ENCODE results near the gene SP5.
A peak's percentile ranks its signal among the peaks of the same experiment; 100 is the strongest.
"Not testable (repeated sequence)": the region's sequence is repeated elsewhere in the genome, so short reads cannot be mapped to it uniquely, and the experiment has no call there.

SP5 gene

DNA sequence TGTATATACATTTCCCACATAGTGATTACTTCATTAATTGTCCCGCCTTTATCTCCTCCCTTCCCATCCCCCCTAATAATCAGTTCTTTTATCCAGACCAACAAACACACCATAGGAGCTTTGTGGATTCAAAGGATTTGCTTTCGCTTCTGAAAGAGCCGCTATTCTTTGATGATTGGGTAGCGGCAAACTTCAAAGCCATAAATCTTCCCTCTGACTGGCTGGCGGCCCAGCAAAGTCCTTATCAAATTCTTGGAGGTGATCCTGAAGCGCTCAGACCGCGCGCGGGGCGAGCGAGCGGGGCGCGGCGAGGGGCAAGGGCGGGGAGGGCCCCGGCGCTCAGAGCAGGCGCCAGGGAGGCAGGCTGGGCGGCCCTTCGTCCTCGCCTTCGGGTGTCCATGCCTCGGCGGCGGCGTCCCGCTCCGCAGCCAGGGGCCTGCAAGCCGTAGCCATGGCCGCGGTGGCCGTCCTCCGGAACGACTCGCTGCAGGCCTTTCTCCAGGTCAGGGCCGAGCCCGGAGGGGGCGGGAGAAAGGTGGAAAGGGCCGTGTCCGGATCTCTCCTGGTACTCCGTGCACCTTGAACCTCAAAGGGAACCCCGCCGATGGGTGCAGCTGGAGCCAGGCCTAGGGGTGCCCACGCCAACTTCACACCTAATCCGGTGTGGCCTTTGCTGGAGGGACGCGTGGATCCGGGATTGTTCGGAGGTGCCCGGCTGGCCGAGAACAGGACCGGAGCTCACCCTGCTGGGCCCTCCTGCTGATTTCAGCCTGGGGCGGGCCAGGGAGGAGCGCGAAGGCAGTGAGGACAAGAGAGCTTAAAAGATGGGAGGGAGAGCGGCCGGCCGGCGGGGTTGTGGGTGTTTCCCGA lies at the start of gene SP5:
Gene SP5, plus strand, starts transcription at position 276 of the 870 bp plus-strand sequence. Its CDS starts 176 bp downstream, at position 452.
- DNase-seq (ENCODE audit: extremely low spot score) = peak; percentile 44
- ChIA-PET CTCF (no interaction called here), POLR2A (no interaction called here)
- TF ChIP-seq, protein P1, sequence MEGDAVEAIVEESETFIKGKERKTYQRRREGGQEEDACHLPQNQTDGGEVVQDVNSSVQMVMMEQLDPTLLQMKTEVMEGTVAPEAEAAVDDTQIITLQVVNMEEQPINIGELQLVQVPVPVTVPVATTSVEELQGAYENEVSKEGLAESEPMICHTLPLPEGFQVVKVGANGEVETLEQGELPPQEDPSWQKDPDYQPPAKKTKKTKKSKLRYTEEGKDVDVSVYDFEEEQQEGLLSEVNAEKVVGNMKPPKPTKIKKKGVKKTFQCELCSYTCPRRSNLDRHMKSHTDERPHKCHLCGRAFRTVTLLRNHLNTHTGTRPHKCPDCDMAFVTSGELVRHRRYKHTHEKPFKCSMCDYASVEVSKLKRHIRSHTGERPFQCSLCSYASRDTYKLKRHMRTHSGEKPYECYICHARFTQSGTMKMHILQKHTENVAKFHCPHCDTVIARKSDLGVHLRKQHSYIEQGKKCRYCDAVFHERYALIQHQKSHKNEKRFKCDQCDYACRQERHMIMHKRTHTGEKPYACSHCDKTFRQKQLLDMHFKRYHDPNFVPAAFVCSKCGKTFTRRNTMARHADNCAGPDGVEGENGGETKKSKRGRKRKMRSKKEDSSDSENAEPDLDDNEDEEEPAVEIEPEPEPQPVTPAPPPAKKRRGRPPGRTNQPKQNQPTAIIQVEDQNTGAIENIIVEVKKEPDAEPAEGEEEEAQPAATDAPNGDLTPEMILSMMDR (IDR thresholded peaks at IDR 0.05; ENCODE audit: control extremely low read depth, extremely low read depth, low read depth, missing control alignments) = no peak

DNA sequence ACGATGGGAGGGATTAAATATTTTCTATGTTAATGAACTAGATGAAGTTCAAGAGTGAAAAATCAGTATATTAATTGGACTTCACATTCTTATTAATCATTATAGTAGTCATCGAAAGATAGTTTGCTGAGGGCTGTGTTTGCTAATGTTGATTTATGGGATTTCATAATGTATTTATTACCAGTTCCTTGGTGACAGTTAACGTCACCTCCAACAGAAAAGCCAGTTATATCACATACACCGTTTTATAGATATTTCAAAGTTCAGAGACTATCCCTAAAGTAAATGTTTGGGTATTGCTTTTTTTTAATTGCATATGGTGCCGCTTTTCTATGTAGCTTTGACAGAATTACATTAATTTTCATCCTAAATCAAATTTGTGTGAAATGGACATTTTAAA lies 49.4 kb upstream of the SP5 start:
- DNase-seq (ENCODE audit: extremely low spot score) = no peak
- ChIA-PET POLR2A (no interaction called here), CTCF (no interaction called here)
- TF ChIP-seq, protein P1 (IDR thresholded peaks at IDR 0.05; ENCODE audit: control extremely low read depth, extremely low read depth, low read depth, missing control alignments) = no peak

DNA sequence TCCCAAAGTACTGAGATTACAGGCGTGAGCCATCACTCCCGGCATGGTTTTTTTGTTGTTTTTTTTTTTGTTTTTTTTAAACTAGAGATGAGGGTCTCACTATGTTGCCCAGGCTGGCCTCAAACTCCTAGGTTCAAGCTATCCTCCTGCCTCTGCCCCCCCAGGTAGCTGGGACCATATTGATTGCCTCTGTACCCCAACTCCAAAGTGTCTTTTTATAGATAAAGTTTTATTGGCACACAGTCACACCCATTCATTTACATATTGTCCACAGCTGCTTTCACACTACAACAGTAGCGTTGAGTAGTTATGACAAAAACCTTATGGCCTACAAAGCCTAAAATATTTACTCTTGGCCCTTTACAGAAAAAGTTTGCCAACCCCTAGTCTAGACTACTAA lies 45.2 kb upstream of the SP5 start:
- ChIA-PET POLR2A (no interaction called here), CTCF (no interaction called here)
- TF ChIP-seq, protein P1 (IDR thresholded peaks at IDR 0.05; ENCODE audit: control extremely low read depth, extremely low read depth, low read depth, missing control alignments) = no peak
- no peak for DNase-seq (ENCODE audit: extremely low spot score)

DNA sequence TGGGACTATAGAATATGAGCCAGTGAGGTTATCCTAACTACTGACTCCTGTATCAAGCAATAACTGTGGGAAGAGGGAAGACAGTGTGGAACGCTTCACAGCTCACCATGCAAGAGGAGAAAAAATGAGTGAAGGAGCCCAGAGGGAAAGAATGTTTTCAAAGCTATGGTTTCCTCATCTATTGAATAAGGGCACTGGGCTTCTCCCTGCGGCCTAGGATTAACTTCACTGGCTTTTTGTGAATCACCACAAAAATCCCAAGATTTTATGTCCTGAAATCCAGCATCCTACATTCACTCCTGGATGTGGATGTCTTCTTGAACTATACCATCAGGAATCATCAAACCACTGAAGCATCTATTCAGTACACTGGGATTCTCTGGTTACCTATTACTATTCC lies 44.5 kb upstream of the SP5 start:
- ChIA-PET POLR2A (no interaction called here), CTCF (interaction anchor here (1.0 kb wide), 1 partner anchor 13 kb away, joined by 3 read pairs; no protein-coding TSS in a partner anchor)
- no peak for DNase-seq (ENCODE audit: extremely low spot score)
- TF ChIP-seq, protein P1 (IDR thresholded peaks at IDR 0.05; ENCODE audit: control extremely low read depth, extremely low read depth, low read depth, missing control alignments) = no peak

DNA sequence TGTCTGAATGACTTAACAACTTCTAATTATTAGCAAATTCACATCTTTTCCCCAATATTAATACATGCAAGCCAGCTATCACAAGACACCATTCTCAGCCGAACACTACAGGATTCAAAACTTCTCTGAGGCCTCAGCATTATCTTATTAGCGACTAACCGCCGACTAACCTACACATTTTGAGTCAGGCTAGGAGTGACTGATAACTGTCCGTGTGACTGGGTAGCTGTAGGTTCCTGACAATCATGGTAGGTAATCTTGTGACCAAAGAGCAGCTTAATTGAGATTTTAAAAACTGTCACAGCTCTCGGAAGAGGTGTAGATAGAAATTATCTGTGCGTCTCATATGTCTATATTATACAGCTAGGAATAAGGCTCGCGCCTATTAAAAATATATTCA lies 44.1 kb upstream of the SP5 start:
- TF ChIP-seq, protein P1 (IDR thresholded peaks at IDR 0.05; ENCODE audit: control extremely low read depth, extremely low read depth, low read depth, missing control alignments) = no peak
- no peak for DNase-seq (ENCODE audit: extremely low spot score)
- ChIA-PET POLR2A (no interaction called here), CTCF (interaction anchor here (1.0 kb wide), 1 partner anchor 13 kb away, joined by 3 read pairs; no protein-coding TSS in a partner anchor)

DNA sequence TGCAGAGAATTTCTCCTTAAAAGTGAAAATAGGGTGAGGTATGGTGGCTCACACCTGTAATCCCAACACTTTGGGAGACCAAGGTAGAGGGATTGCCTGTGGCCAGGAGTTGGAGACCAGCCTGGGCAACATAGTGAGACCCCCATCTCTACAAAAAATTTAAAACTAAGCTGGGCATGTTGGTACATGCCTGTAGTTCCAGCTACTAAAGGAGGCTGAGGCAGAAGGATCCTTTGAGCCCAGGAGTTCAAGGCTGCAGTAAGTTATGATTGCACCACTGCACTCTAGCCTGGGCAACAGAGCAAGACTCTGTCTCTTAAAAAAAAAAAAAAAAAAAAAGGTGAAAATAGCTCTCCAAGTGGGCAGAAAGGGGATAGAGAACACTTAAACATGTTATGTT lies 40.9 kb upstream of the SP5 start:
- POLR2A ChIA-PET = not testable (repeated sequence)

DNA sequence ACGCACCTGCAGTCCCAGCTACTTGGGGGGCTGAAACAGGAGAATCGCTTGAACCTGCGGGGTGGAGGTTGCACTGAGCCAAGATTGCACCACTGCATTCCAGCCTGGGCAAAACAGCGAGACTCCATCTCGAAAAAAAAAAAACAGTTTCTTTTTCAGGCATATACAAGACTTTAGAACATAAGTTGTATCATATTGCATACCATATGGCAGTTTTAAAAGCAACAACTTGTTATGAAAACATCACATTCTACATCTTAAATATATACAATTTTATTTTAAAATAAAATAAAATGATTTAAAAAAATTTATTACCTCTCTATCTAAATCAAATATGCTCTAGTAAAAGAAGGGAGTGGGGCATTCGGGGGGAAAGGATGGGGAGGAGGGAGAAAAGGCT lies 39.4 kb upstream of the SP5 start:
- TF ChIP-seq, protein P1 (IDR thresholded peaks at IDR 0.05; ENCODE audit: control extremely low read depth, extremely low read depth, low read depth, missing control alignments) = no peak
- ChIA-PET POLR2A (no interaction called here), CTCF (no interaction called here)
- no peak for DNase-seq (ENCODE audit: extremely low spot score)

More for the DNA sequence above, 40.9 kb upstream of the SP5 start:
- DNase-seq (ENCODE audit: extremely low spot score); CTCF ChIA-PET: not testable (repeated sequence)

Data from GM10248 (cell line).